Measurements from ENCODE around the gene TUBB4B.
"Not testable (repeated sequence)": the region's sequence is repeated elsewhere in the genome, so short reads cannot be mapped to it uniquely, and the experiment has no call there.

TUBB4B gene

GRCh38 chr9:137237759-137238726 lies 3.0 kb upstream of the TUBB4B start:
- no peak for DNase-seq (ENCODE audit: low spot score)

GRCh38 chr9:137239541-137240200 lies 1.4 kb upstream of the TUBB4B start:
- DNase-seq (ENCODE audit: low spot score), result not testable (repeated sequence)

GRCh38 chr9:137240318-137240840 lies 708 bp upstream of the TUBB4B start:
- DNase-seq (ENCODE audit: low spot score), result peak; percentile 85

GRCh38 chr9:137241490-137242268 lies 592 bp downstream of the TUBB4B start:
- peak; percentile 86 for DNase-seq (ENCODE audit: low spot score)

GRCh38 chr9:137242269-137243203 lies 1.4 kb downstream of the TUBB4B start:
- no peak for DNase-seq (ENCODE audit: low spot score)

GRCh38 chr9:137243266-137243625 lies 2.2 kb downstream of the TUBB4B start:
- not testable (repeated sequence) for DNase-seq (ENCODE audit: low spot score)

GRCh38 chr9:137243626-137244485 lies 2.8 kb downstream of the TUBB4B start:
- no peak for DNase-seq (ENCODE audit: low spot score)

GRCh38 chr9:137244486-137245449 lies 3.7 kb downstream of the TUBB4B start:
- DNase-seq (ENCODE audit: low spot score), result no peak

GRCh38 chr9:137245450-137246421 lies 4.6 kb downstream of the TUBB4B start:
- DNase-seq (ENCODE audit: low spot score), result no peak

- no peak for DNase-seq (ENCODE audit: low spot score)
These were observed 6.2 kb downstream of the TUBB4B start for GRCh38 chr9:137247135-137247915.

GRCh38 chr9:137247916-137248175 lies 6.8 kb downstream of the TUBB4B start:
- no peak for DNase-seq (ENCODE audit: low spot score)

GRCh38 chr9:137250329-137251193 lies 9.5 kb downstream of the TUBB4B start:
- DNase-seq (ENCODE audit: low spot score), result no peak

GRCh38 chr9:137251194-137251461 lies 10.0 kb downstream of the TUBB4B start, which contains the start of gene STPG3:
TSS of gene STPG3 (plus strand) at chr9:137251286. CDS start at chr9:137251287, 1 bp downstream.
- DNase-seq (ENCODE audit: low spot score), result peak; percentile 53

- no peak for DNase-seq (ENCODE audit: low spot score)
These were observed 10.6 kb downstream of the TUBB4B start for GRCh38 chr9:137251490-137252268.

Data from AG08396 (cell line).